Fibroblast of skin of abdomen (primary cell): ENCODE measurements around the gene SAMD4A.

Experiments
- DNase-seq: peaks from one replicate; pipeline ENCODE4 v3.0.0-alpha.2; 2013

The SAMD4A gene

DNA sequence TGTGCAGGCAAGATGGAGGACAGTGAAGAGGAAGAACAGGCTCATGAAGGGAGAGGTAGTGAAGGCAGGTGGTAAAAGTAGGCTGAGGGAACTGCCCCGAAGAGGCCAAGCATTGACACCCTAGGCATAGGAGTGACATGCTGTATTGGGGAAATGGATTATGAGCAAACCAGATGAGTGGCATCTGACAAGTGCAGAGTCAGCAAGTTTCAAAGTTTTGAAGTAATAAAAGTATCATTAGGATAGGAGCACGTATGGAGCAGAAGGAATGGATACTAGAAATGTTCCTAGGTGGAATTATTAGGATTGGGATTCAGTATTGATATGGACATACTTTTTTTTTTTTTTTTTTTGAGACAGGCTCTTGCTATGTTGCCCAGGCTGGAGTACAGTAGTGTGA lies 139.8 kb downstream of the SAMD4A start:
- DNase-seq, result no peak

DNA sequence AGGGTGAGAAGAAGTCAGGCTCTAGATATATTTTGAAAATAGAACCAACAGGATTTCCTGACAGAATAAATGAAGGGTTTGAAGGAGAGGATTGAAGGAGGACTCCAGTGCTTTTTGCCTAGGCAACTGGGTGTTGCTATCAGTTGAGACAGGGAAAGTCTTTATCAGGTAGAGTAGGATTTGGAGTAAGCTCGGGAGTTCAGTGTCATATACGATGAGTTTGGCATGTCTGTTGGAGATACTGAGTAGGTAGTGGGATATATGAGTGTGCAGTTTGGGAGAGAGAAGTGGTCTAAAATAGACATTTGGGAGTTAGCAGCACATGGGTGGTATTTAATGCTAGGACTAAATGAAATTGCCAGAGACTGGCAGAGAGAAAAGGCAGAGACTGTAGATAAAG lies 141.2 kb downstream of the SAMD4A start:
- DNase-seq, result no peak

DNA sequence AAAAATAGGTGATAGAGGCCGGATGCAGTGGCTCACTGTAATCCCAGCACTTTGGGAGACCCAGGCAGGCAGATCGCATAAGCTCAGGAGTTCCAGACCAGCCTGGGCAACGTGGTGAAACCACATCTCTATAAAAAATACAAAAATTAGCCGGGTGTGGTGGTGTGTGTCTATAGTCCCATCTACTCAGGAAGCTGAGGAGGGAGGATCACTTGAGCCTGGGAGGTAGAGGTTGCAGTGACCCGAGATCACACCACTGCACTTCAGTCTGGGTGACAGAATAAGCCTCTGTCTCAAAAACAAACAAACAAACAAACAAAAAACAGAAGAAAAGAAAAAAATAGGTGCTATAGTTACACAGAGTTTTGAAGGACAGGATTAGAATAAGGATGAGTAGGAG lies 142.1 kb downstream of the SAMD4A start:
- no peak for DNase-seq

DNA sequence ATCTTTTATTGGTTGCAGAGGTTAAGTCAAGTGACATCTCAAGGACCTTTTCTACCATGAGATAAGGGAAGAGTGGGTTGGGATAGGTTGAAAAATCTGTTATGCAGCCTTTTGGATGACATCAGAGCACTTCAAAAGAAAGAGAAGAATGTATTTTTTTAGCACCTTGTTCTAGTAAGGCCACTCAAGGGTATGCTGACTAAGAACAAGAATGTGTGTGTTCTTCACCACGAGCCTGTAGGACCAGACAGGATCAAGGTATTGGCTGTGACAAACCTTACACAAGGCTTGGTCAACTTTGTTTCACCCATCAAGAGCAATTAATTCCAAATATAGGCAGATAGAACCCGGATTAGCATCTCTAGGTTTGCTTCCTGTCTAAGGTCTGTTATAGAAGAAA lies 142.5 kb downstream of the SAMD4A start:
- DNase-seq, result no peak

DNA sequence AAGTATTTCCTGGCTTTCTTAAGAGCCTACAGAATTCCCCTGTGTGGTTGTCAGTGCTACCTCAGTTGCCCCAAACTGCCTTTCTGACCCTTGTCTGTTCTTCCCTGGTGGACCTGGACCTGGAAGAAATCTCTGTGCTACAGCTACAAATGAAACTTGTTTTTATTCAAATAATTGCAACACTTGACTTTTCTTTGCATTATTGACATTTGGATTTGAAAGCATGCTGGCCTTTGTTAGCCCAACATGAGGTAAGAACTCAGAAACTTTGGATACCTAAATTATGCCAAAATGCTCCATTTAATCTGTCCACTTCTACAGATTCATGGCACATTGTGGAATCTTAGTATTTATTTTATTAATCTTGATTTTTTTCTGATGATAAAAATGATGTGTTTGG lies 142.9 kb downstream of the SAMD4A start:
- DNase-seq, result no peak

DNA sequence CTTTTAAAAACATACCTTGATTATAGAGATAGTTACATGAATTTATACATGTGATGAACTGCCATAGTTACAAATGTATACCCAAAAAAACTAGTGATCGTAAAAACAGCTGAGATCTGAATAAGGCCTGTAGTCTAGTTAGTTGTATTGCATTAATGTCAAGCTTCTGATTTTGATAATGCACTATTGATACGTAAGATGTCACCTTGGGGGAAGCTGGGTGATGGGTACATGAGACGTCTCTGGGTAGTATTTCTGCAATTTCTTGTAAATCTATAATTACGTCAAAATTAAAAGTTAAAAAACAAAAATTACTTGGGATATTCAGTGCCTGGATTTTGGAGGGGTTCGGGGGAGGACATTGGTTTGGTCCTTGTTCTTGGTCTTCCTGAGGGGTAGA lies 144.4 kb downstream of the SAMD4A start:
- no peak for DNase-seq

DNA sequence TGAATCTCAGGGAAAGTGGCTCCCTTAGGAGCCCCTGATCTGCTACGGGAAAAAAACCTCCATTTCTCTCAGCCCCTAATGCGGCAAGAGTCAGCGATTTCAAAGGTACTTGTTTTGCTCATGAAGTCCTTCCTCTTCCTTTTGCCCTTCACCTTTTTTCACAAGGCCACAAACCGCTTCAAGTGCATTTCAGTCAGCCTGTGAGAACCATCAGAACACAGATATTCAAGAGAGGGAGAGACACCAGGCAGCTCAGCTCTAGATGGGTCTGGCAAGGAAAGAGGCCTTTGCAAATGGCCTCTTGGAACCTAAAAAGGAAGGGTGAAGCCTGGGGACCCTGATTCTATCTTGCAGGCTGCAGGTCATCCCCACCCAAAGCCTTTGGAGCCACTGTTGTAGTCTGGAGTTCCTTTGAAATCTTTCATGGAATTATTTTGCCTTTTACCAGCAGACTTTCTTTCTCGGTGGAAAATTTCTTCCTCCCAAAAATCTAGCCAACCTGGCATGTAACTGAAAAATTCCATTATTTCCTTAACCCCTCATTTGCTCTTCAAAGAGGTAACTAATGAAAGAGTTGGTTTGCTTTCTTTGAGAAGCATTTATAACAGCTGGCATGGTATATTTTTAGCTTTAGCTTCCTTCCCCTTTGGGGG lies 145.0 kb downstream of the SAMD4A start:
- no peak for DNase-seq

DNA sequence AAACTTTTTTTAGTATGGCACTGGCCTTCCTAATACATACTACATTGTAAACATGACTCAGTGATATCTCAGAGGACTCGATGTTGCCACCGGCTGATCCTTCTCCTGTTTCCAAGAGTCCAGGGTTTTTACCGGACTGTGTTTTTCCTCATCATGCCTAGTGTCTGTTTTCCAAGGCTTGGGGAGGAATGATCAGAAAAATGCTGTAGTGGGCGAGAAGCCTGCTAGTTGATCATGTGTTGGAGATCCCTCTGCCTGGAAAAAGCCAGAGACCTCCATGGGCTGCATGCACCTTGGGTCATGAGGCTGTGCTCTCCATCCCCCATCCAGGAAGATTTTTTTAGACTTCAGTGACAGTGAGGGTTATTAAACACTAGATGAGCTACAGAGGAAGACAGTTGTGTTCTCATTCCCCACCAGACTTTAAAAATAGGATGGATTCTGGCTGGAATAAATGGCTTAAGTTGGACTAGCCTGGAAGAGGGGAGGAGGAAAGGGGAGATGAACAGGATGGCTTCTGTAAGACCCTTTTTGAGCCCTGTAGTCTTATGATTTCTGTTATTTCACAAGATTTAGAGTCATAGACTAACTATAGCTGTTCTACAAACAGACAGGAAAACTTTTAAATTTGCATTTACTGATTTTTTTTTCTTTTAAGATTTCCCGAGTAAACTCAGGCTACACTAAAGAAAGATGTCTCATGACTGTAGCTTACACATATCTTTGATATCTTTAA lies 145.7 kb downstream of the SAMD4A start:
- peak; percentile 29 for DNase-seq

DNA sequence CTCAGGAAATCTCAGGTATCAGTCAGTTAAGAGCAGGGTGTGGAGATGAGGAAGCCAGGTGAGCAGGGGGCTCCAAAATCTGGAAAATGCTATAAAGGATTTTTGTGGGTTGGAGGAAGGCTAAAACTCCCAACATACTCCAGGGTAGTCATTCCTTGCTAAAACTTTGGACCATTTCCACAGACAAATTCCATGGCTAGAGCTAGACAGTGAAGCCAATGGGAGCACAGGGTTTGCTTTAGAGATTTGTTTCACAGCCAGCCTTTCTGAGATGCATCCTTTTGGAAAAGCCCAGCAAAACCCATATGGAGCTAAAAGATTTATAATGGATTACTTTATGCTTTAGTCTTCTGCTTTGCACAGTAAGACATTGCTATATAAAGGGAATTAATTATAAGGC lies 146.5 kb downstream of the SAMD4A start:
- peak; percentile 90 for DNase-seq

DNA sequence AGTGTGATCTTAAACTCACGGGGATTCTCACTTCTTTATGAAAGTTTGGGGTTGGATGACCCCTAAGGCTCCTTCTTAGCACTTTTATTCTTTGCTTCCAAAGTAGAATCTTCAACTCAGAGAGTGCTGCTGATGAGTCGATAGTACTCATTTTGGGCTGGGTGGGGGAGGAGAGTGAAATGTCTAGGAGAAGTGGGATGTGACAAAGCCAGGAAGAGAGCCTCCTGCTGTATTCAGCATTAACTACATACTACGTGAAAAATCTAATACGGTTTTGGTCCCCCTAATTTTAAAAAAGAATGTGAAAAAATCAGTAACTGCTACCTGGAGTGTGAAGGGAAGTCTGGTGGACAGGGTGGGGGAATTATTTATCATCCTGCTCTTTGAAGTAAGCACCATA lies 148.3 kb downstream of the SAMD4A start:
- peak; percentile 57 for DNase-seq

DNA sequence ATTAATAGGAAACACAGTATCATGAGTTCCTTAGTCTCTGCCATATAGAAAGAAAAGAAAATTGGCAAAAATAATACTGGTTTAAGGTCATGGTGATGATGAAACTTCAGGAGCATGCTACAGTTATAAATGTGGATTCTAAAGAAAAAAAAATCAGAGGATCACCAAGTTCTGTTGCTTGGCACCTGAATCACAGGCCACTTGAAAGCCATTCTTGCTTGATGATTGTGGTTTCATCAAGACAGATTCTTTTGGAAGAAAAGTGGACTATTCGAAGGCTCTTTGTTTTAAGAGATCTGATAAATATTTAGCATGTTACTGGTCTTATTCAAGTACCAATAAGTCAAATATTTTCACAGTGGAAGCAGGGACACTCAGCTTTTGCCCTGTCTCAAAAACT lies 148.9 kb downstream of the SAMD4A start:
- DNase-seq, result peak; percentile 38

DNA sequence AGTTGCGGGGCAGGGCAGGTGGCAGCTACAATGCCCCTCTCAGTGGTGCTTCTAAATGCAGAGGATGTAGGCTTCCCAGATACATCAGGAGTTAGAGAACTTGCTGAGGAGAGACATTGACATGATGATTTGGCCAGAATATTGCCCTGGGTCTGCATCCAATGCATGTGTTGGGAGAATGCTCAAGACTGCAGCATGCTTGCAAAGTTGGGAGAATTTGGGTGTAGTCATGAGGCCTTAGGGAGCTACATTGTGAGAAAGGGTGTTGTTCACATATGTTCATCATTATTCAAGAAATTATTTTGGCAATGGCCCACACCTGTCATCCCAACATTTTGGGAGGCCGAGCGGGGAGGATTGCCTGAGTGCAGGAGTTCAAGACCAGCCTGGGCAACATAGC lies 149.9 kb downstream of the SAMD4A start:
- DNase-seq, result no peak

DNA sequence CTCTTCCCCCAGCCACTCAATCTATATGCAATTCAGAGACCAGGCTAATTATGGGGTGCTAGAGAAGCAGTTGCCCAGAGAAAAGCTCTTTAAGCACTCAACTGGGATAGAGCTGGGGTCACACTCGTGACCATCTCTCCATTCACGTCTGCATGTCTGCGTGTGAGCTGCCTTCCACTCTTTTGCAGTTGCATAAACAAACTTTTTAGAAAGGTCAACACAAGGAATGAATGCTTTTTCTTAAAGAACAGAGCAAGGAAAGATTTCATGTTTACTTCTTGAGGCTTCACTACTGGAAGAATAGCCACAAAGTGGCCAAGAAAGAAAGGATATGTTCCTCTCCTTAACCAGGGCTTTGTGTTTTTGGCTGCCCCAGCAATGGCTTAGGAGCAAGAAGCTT lies 151.1 kb downstream of the SAMD4A start:
- no peak for DNase-seq

DNA sequence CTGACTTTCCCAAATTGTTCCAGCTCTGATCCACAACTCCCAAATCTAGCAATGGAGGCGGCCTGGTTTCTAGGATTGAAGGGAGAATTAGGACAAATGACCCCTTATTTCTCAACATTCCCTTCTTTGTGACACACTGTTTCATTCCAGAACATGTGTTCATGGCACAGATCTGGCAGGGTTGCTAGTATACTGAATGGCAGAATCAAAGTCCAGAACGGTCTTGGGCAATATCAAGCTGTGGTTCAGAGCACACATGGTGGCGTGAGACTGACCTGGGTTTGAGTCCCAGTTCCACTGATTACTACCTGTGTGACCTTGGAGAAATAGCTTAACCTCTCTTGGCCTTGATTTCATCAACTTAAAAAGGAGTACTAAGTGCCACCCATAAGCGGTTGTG lies 152.5 kb downstream of the SAMD4A start:
- DNase-seq, result no peak

DNA sequence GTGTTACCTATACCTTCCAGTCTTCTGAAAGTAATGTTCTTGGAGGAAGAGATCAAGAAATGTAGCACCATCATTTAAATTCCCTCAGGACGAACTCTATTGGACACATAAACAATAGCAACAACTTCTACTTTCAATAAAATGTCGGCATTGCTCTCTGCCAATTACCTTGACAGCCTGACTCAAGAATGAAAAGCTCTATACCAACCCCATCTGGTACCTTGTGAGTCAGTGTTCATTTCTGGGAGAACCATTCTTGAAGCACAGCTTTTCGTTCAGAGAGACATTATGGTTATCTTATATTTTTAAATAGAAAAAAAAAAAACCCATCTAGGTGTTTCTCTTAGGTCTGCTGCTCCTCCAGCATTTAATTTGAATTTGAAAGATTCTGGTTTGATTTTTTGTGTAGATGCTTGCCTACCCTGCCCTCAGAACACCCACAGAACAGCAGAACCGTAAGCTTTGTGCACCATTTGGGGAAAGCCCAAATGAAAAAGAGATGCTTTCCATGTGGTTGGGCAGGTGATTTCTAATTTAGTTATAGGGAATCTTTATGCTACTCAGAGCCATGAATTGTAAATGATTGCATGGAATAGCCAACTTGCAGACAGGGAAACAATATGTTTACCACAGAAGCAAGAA lies 156.0 kb downstream of the SAMD4A start:
- peak; percentile 58 for DNase-seq

DNA sequence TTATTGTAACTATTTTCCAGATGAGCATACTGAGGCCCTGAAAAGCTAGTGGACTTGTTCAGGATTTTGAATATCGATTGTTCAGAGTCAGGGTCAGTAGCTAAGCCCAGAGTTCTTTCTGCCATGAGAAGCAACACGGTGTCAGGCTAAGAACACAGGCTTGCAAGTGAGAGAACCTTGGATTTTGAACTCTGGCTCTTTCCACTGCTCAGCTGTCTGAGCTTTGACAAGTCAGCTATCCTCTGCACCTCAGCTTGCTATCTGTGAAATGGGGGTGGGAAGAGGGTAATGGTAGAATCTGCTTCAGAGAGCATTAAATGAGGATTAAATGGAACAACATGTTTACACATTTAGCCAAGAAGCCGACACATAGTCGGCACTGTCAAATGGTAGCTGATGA lies 157.2 kb downstream of the SAMD4A start:
- no peak for DNase-seq

DNA sequence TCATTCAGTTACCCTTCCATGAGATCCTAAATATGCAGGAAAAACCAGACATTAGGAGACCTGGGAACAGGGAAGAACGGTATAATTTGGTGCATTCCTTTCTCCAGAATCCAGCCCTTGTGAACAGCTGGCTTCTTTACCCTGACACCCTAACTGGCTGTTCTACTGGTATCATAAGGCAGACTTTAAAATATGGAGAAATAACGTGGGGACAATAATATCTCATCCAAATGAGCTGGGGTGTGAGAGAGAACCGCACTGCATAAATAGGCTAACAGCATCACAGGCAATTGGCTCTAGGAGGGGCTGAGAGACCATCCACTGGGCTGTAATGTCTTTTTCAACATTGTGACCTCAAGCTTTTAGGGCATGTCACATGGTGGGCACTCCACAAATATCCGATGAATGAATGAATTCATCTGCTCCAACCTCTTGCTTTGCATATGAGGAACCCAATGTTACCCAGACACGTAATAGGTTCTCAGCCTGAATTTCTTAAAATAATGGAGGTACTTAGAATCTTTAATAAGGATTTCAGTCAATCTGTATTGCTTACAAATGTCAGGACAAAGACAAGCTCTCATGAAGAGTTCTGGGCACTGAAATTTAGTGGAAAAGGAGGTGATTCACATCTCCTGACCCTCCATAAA lies 157.9 kb downstream of the SAMD4A start:
- DNase-seq, result no peak

DNA sequence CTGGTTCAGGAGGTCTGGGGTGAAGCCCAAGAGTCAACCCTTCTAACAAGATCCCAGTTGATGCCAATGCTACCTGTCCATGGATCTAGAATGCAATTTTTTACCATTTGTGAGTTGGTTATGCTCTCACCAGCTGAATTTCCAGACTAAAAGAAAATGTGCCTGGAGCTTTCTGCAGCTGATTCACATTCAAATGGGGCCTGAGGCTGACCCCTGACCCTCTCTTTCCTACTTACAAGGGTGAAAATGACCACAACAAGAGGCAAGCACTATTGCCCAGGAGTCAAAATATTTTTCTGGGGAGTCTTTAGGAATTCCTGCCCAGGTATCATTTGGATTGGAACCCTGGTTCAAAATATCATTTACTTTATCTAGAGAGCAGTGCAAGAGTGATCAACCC lies 159.1 kb downstream of the SAMD4A start:
- no peak for DNase-seq

DNA sequence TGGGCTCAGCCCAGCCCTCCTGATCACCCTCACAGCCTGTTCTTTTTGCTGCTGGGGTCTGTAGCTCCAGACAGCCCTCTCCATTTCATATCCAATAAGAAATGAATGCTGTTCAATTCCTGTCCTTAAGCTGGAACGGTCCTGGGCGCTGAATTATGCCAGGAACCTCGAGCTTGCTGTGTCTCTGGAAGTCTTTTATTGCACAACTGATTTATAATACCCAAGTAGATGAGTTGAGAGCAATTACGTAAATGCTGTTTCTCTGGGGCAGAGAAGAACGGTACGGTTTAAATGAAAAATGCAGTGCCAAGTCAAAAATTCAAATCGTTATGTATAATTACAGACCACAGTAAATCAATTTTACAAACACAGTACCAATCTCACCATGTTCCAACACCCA lies 161.0 kb downstream of the SAMD4A start:
- peak; percentile 50 for DNase-seq

DNA sequence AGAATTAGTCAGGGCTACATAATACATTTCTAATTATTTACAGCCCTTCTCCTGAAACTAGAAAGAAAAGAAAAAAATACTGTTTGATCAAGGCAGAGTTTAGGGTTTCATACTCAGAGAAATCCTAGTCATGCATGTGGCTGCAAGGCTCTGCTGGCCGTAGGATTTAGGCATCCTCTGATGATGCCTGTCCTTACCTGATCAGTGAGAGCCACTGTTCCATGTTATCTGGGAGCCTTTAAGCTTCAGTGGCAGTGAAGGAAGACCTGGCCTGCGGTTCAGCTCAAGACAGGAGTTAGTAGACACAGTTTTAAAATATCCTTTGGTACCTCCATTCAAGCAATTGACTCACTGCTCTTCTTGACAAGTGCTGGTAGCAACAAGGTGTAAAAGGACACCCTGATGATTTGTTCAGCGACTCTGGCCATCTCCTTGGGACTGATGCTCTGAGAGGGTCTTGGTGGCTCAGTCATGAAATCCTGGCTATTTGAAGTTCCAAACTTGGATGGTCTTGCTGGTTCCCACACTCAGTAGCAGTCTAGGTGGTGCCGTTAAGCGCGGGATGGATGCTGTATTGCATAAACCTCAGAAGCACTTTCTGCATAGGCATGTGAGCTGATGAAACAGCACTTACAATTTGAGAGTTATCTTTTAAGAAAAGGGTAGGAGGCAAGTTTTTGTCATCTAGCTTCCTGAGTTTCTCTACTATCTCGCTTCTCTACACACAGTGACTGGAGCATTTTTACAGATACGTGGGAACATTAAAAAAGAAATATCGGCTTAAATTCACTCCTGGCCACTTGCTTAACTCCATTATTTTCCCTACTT lies 162.0 kb downstream of the SAMD4A start:
- peak; percentile 35 for DNase-seq

DNA sequence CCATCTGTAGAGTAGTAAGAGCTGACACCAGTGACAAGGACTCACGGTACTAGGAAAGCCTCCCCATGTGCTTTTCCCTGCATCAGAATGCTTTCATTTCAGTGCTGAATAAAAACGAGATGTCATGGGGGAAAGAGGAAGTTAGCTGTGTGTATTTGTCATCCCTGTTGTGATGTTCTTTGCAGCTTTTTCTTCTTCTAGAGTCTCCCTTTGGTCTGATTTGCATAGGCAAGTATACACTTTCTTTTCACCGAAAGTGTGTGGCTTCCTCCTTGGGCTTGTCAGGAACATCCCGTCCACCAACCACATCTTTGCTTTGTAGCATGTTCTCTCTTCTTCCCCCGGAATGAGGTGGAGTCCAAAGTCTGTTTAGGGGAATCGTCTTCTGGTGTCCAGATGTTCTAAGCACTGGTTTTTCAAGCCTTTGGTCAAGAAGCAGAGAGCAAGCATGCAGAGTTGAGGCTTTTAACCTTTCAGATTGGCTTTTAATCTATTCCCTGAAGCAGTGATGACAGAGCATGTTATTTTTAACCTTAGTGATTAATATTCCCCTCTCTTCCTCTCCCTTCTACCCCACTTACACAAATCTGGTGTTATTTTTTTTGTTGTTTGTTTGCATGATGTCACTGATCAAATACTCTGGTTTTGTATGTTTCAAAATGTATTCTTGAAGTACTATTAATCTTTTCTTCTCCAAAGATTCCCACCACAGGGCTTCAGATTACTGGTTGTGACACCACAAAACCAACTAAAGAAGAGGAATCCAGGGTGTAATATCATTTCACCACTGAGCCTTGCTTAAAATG lies 163.4 kb downstream of the SAMD4A start:
- DNase-seq, result peak; percentile 91

DNA sequence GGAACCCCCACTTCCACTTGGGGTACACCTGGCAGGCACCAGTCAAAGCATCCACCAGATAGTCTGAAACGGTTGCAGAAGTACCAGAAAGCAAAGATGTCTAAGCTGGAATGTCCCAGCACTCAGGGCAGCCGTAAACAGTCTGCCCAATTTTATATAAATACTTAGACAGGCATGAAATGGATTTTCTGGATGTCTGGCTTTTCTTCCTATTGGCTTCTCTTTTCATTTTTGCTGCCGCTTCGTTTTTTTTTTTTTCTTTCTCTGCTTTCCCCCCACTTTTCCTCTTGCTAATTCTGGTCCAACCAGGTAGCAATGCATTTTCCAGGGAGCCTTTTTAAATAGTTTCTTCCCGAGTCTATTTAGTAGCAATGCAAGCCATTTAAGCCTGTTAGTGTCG lies 168.0 kb downstream of the SAMD4A start:
- DNase-seq, result no peak
